LNCaP clone FGC (cell line): Measurements from ENCODE around the gene EXOC4.

Experiments
- DNase-seq: peaks from one replicate; pipeline ENCODE4 v3.0.0-alpha.2; 2011; ENCODE audit warnings: low read depth
- H3K4me3 ChIP-seq: 2 replicates; pipeline ENCODE4 v1.5.1; 2011; ENCODE audit warnings: mild to moderate bottlenecking, low read depth, low read length, control low read depth
- TF ChIP-seq, protein P1 (sequence below): IDR thresholded peaks from 2 replicates; pipeline ENCODE4 v1.5.1; 2012; ENCODE audit warnings: mild to moderate bottlenecking; ENCODE audit not compliant: control insufficient read depth, insufficient read depth; ENCODE audit errors: extremely low read depth

EXOC4 gene

DNA sequence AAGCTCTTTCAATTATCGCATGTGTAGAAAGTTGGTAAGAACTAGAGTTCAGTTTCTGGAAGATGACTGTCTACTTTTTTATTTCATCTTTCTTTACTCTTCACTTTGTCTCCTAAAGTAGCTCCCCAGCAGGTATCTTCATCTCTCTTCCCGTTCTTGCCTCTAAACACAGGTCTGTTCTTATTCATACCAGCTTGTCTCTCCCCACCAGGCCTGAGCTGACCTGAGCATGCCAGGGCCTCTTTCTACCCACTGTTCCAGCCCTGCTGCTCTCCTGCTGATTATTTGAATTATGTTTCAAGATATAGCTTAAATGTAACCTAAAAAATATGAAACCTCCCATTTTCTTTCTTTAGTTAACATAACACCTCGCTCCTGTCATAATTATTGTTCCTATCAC is 488.2 kb downstream of the EXOC4 start:
- no peak overlapping the region for H3K4me3 ChIP-seq
- TF ChIP-seq, protein P1, sequence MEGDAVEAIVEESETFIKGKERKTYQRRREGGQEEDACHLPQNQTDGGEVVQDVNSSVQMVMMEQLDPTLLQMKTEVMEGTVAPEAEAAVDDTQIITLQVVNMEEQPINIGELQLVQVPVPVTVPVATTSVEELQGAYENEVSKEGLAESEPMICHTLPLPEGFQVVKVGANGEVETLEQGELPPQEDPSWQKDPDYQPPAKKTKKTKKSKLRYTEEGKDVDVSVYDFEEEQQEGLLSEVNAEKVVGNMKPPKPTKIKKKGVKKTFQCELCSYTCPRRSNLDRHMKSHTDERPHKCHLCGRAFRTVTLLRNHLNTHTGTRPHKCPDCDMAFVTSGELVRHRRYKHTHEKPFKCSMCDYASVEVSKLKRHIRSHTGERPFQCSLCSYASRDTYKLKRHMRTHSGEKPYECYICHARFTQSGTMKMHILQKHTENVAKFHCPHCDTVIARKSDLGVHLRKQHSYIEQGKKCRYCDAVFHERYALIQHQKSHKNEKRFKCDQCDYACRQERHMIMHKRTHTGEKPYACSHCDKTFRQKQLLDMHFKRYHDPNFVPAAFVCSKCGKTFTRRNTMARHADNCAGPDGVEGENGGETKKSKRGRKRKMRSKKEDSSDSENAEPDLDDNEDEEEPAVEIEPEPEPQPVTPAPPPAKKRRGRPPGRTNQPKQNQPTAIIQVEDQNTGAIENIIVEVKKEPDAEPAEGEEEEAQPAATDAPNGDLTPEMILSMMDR, result no peak
- no peak for DNase-seq

DNA sequence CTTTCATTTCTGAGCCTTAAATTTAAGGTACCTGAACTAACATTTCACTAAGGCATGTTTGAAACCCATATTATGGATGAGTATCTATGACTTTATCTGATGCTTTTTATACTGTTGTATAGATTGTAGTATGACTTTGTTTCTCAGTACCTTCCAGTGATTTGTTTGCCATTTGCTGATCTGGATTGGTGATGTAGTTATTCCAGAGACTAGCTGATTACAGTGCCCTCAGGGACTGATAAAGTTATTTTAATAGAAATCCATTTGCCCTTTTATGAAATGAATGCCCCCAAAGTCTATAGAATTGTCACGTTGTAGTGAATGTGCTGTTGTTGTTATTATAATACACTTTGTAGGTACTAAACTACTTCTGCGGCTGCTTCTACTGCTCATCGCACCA is 488.8 kb downstream of the EXOC4 start:
- H3K4me3 ChIP-seq, result no peak overlapping the region
- no peak for DNase-seq
- TF ChIP-seq, protein P1, result no peak

DNA sequence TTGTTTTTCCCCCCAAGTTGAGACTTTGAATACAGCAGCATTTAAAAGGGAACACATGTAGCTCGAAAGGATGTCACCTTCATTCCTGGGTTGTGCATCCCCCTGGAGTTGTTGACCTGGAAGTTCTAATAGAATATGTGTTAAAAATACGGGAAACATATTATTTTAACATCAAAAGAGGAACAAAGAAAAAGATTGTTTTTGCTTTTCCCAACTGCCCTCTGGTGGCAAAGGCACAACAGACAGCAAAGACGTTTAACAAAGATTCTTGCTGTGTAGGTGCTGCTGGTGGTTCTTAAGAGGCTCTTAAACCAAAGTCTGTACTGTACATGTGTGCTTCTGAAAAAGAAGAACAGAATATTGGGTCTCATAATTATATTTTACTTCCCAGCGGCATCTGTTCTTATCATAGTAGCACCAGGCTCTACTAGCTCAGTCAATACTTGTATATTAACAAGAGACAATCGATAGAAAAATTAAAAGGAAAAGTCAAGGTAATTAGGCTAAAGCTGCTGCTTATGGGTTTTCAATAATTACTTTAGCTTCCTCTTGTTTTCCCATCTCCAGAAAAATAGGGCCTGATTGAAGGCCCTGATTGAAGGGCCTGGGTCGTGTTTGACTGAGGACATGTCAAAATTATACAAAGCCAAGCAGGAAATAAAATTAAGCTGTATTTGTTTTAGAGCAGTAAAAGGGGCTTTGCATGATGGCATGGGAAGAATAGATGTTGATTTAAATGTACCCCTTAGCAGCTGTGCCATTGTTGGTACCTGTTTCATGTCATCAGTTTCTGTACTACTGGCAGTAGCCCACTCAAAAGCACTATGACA is 490.0 kb downstream of the EXOC4 start:
- TF ChIP-seq, protein P1, result peak; percentile 69
- no peak overlapping the region for H3K4me3 ChIP-seq
- DNase-seq, result no peak

DNA sequence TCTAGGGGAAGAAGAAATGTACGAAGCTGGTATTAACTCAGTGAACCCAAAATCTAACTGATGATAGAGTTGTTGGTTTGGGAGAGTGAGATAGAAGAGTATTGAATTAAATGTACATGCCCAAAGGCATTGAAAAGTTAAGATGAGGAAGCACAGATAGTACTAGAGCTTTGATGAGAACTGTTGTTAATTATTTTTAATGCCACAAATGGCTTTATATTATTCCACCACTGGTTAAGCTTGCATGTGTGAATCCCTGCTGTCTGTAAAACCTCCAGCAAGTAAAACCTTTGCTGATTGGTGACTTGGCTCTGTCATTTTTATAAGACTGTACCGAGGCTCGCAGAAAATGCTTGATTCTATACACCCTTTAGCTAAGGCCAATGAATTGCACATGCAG is 491.6 kb downstream of the EXOC4 start:
- TF ChIP-seq, protein P1, result no peak
- no peak overlapping the region for H3K4me3 ChIP-seq
- DNase-seq, result no peak

DNA sequence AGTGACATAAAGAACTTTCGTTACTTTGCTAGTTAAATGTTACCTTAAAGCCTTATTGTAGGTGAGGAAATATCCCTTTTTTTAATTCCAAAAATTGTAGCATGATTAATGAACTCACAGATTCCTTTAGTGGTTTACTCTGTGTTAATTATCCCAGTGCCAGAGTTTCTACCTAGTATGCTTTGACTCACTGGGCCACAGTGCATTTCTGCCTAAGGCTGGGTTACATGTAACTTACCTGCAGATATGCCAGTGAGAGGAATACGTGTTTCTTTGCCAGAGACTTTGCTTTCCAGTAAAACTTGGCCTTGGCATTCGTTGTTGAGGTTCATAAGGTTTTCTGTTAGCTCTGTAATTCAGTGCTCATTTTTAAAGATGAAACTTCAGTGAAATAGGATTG is 493.4 kb downstream of the EXOC4 start:
- no peak for DNase-seq
- TF ChIP-seq, protein P1, result no peak
- H3K4me3 ChIP-seq, result no peak overlapping the region

DNA sequence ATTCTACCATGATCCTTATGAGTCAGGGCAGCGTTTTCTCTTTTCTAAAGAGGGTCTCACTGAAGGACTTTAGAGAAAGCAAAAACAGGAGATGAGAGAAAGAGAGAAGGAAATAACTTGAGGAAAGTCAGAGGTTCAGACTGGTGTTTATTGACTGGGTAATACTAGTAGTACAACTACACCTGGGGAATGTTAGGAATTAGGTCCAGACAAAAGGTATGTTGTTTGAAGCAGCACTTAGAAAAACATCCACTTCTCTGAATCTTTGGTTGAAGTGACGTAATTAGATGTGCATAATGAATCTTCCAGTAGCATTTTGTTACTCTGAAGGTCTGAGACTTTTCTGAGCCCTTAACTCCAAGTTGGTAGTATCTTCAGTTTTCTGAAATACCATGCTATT is 494.0 kb downstream of the EXOC4 start:
- TF ChIP-seq, protein P1, result no peak
- no peak for DNase-seq
- H3K4me3 ChIP-seq, result no peak overlapping the region
